Stimulated activated naive CD8-positive, alpha-beta T cell treated with anti-CD3 and anti-CD28 coated beads, Interleukin-15, amount 100 ng/mL, for 72 hours (primary cell): Measurements from ENCODE around the gene PBX3.

Experiments used
- ATAC-seq: fragments of 150-1000 bp; cut with Tn5 transposase; 2 replicates; pipeline ENCODE4 v1.10.0; 2021; ENCODE audit warnings: mild to moderate bottlenecking, moderate library complexity
- DNase-seq, 2 donors: peaks; one replicate each; pipeline ENCODE4 v3.0.0; 2021 to 2022
- H3K27ac Mint-ChIP-seq, 2 donors: one replicate each; pipeline ENCODE4 v1.8.0; 2022; ENCODE audit warnings: mild to moderate bottlenecking in 2 of 2, mixed read lengths in 2 of 2, moderate library complexity in 2 of 2
- H3K27me3 Mint-ChIP-seq: one replicate; pipeline ENCODE4 v1.8.0; 2022; ENCODE audit warnings: mixed read lengths
- H3K4me1 Mint-ChIP-seq: one replicate; pipeline ENCODE4 v1.8.0; 2022; ENCODE audit warnings: mild to moderate bottlenecking, mixed read lengths
- H3K4me3 Mint-ChIP-seq, 2 donors: one replicate each; pipeline ENCODE4 v1.8.0; 2022; ENCODE audit warnings: mild to moderate bottlenecking in 2 of 2, mixed read lengths in 2 of 2, moderate library complexity in 1 of 2
- H3K9me3 Mint-ChIP-seq, 2 donors: one replicate each; pipeline ENCODE4 v1.8.0; 2022; ENCODE audit warnings: mixed read lengths in 2 of 2

The PBX3 gene

GRCh38 chr9:125963932-125964331, 216.8 kb downstream of the PBX3 start:
- ATAC-seq, result no peak
- H3K4me1 Mint-ChIP-seq, result no peaks in the 10 kb centered on the region
- H3K27me3 Mint-ChIP-seq, result no peaks in the 10 kb centered on the region
- no peaks in the 10 kb centered on the region for H3K9me3 Mint-ChIP-seq
- no peak for DNase-seq
- no peak overlapping the region for H3K27ac Mint-ChIP-seq
- H3K4me3 Mint-ChIP-seq, result no peak overlapping the region

GRCh38 chr9:125964702-125965225, 217.6 kb downstream of the PBX3 start:
- H3K9me3 Mint-ChIP-seq, result no peaks in the 10 kb centered on the region
- H3K27me3 Mint-ChIP-seq, result no peaks in the 10 kb centered on the region
- no peak overlapping the region for H3K27ac Mint-ChIP-seq
- no peak overlapping the region for H3K4me3 Mint-ChIP-seq
- no peaks in the 10 kb centered on the region for H3K4me1 Mint-ChIP-seq
- ATAC-seq (no peak), DNase-seq (no peak)

GRCh38 chr9:125965477-125965876, 218.3 kb downstream of the PBX3 start:
- Mint-ChIP-seq H3K4me1 (no peaks in the 10 kb centered on the region), H3K4me3 (no peak overlapping the region), H3K27ac (no peak overlapping the region), H3K27me3 (no peaks in the 10 kb centered on the region), H3K9me3 (no peaks in the 10 kb centered on the region)
- no peak for DNase-seq
- ATAC-seq, result no peak

GRCh38 chr9:125966466-125966865, 219.3 kb downstream of the PBX3 start:
- Mint-ChIP-seq H3K27me3 (no peaks in the 10 kb centered on the region), H3K9me3 (no peaks in the 10 kb centered on the region), H3K4me1 (no peaks in the 10 kb centered on the region), H3K27ac (no peak overlapping the region), H3K4me3 (no peak overlapping the region)
- ATAC-seq (no peak), DNase-seq (no peak)

- Mint-ChIP-seq H3K27me3 (no peaks in the 10 kb centered on the region), H3K4me1 (no peaks in the 10 kb centered on the region), H3K27ac (no peak overlapping the region), H3K4me3 (no peak overlapping the region), H3K9me3 (no peaks in the 10 kb centered on the region)
- DNase-seq (no peak), ATAC-seq (no peak)
Observed at GRCh38 chr9:125966959-125967711, 220.0 kb downstream of the PBX3 start.

- no peaks in the 10 kb centered on the region for H3K9me3 Mint-ChIP-seq
- no peaks in the 10 kb centered on the region for H3K27me3 Mint-ChIP-seq
- ATAC-seq (no peak), DNase-seq (no peak)
- H3K4me3 Mint-ChIP-seq, result no peak overlapping the region
- H3K27ac Mint-ChIP-seq, result no peak overlapping the region
- H3K4me1 Mint-ChIP-seq, result no peaks in the 10 kb centered on the region
Observed at GRCh38 chr9:125968714-125969374, 221.7 kb downstream of the PBX3 start.

- H3K4me1 Mint-ChIP-seq, result no peaks in the 10 kb centered on the region
- no peak for ATAC-seq
- H3K27me3 Mint-ChIP-seq, result no peaks in the 10 kb centered on the region
Observed at GRCh38 chr9:125969462-125969861, 222.3 kb downstream of the PBX3 start.

GRCh38 chr9:125969868-125970267, 222.7 kb downstream of the PBX3 start:
- ATAC-seq, result no peak
- no peak for DNase-seq
- H3K27ac Mint-ChIP-seq, result no peak overlapping the region

More at GRCh38 chr9:125969462-125969861, 222.3 kb downstream of the PBX3 start:
- Mint-ChIP-seq H3K27ac (no peak overlapping the region), H3K9me3 (no peaks in the 10 kb centered on the region), H3K4me3 (no peak overlapping the region)
- DNase-seq, result no peak

GRCh38 chr9:125970340-125970739, 223.2 kb downstream of the PBX3 start:
- Mint-ChIP-seq H3K27ac (no peak overlapping the region), H3K9me3 (no peaks in the 10 kb centered on the region), H3K27me3 (no peaks in the 10 kb centered on the region), H3K4me1 (no peaks in the 10 kb centered on the region), H3K4me3 (no peak overlapping the region)
- DNase-seq (no peak), ATAC-seq (no peak)

More at GRCh38 chr9:125969868-125970267, 222.7 kb downstream of the PBX3 start:
- Mint-ChIP-seq H3K4me3 (no peak overlapping the region), H3K4me1 (no peaks in the 10 kb centered on the region), H3K9me3 (no peaks in the 10 kb centered on the region), H3K27me3 (no peaks in the 10 kb centered on the region)

- DNase-seq (no peak), ATAC-seq (no peak)
- Mint-ChIP-seq H3K4me1 (no peaks in the 10 kb centered on the region), H3K27ac (peak overlapping the region; percentile 25 to 54), H3K9me3 (no peaks in the 10 kb centered on the region), H3K27me3 (no peaks in the 10 kb centered on the region), H3K4me3 (no peak overlapping the region)
Observed at GRCh38 chr9:125971050-125971449, 223.9 kb downstream of the PBX3 start.

GRCh38 chr9:125972012-125972729, 225.0 kb downstream of the PBX3 start:
- Mint-ChIP-seq H3K4me3 (no peak overlapping the region), H3K27ac (no peak overlapping the region), H3K9me3 (no peaks in the 10 kb centered on the region), H3K27me3 (no peaks in the 10 kb centered on the region), H3K4me1 (no peaks in the 10 kb centered on the region)
- no peak for DNase-seq
- no peak for ATAC-seq

GRCh38 chr9:125973547-125973946, 226.4 kb downstream of the PBX3 start:
- ATAC-seq, result no peak

GRCh38 chr9:125974705-125975104, 227.5 kb downstream of the PBX3 start:
- no peak overlapping the region for H3K27ac Mint-ChIP-seq
- ATAC-seq, result no peak
- no peak overlapping the region for H3K4me3 Mint-ChIP-seq
- DNase-seq, result no peak
- H3K9me3 Mint-ChIP-seq, result peaks cover 4 to 5% of the 10 kb centered on the region in 2 donors
- no peaks in the 10 kb centered on the region for H3K27me3 Mint-ChIP-seq
- H3K4me1 Mint-ChIP-seq, result no peaks in the 10 kb centered on the region

More at GRCh38 chr9:125973547-125973946, 226.4 kb downstream of the PBX3 start:
- Mint-ChIP-seq H3K27ac (no peak overlapping the region), H3K27me3 (no peaks in the 10 kb centered on the region), H3K4me1 (no peaks in the 10 kb centered on the region), H3K9me3 (no peaks in the 10 kb centered on the region), H3K4me3 (no peak overlapping the region)
- no peak for DNase-seq

- Mint-ChIP-seq H3K4me3 (no peak overlapping the region), H3K9me3 (peaks cover 9 to 13% of the 10 kb centered on the region in 2 donors), H3K27ac (no peak overlapping the region), H3K4me1 (no peaks in the 10 kb centered on the region), H3K27me3 (no peaks in the 10 kb centered on the region)
- ATAC-seq, result no peak
- DNase-seq, result no peak
Observed at GRCh38 chr9:125977223-125977622, 230.1 kb downstream of the PBX3 start.

- no peak for DNase-seq
- H3K27ac Mint-ChIP-seq, result no peak overlapping the region
- H3K4me1 Mint-ChIP-seq, result no peaks in the 10 kb centered on the region
- H3K4me3 Mint-ChIP-seq, result no peak overlapping the region
- ATAC-seq, result no peak
- H3K27me3 Mint-ChIP-seq, result peaks cover 6% of the 10 kb centered on the region
- H3K9me3 Mint-ChIP-seq, result peaks cover 9 to 13% of the 10 kb centered on the region in 2 donors
Observed at GRCh38 chr9:125979383-125979782, 232.2 kb downstream of the PBX3 start.
